HG02623 (cell line): ENCODE data around the gene YIF1B.
"Not testable (repeated sequence)": the region's sequence is repeated elsewhere in the genome, so short reads cannot be mapped to it uniquely, and the experiment has no call there.

Experiments used
- ATAC-seq: cut with Tn5 transposase; IDR thresholded peaks from one replicate; pipeline ENCODE4 v1.9.1; 2021; ENCODE audit warnings: moderate library complexity; ENCODE audit not compliant: unreplicated experiment

Gene YIF1B, protein sequence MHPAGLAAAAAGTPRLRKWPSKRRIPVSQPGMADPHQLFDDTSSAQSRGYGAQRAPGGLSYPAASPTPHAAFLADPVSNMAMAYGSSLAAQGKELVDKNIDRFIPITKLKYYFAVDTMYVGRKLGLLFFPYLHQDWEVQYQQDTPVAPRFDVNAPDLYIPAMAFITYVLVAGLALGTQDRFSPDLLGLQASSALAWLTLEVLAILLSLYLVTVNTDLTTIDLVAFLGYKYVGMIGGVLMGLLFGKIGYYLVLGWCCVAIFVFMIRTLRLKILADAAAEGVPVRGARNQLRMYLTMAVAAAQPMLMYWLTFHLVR

DNA sequence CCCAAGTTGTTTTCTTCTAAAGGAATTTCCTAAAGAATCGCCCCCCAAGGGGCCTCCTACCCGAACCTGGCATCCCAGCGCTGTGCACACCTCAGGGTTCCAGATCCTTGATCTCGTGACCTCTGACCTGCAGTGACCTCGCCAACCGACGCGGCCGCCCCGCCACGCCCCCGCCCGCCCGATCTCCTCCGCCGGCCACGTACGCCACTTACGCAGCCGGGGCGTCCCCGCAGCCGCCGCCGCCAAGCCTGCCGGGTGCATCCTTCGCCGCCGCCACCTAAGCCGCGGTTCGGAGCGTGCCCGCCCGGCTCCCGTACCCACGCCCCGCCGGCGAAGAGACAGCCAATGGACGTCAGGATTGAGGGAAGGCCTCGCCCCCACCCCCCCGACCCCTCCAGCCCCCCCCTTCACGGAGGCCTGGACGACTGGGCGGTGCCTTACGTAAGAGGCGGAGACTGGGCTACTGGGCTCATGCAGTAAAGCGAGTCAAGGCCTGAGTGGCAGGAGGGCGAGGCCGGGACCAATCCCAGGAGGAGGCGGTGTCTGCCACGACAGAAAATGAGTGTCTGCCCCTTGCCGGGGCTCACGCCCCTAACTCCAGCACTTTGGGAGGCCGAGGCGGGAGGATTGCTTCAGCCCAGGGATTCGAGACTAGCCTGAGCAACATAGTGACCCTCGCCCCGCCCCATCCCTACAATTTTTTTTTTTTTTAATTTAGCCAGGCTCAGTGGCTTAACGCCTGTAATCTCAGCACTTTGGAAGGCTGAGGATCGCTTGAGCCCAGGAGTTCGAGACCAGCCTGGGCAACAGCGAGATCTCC, at the start of gene YIF1B:
Gene YIF1B (minus strand): TSS at position 291 of the 820 bp plus-strand sequence. CDS start 30 bp downstream, at position 261.
- peak; percentile 85 for ATAC-seq

DNA sequence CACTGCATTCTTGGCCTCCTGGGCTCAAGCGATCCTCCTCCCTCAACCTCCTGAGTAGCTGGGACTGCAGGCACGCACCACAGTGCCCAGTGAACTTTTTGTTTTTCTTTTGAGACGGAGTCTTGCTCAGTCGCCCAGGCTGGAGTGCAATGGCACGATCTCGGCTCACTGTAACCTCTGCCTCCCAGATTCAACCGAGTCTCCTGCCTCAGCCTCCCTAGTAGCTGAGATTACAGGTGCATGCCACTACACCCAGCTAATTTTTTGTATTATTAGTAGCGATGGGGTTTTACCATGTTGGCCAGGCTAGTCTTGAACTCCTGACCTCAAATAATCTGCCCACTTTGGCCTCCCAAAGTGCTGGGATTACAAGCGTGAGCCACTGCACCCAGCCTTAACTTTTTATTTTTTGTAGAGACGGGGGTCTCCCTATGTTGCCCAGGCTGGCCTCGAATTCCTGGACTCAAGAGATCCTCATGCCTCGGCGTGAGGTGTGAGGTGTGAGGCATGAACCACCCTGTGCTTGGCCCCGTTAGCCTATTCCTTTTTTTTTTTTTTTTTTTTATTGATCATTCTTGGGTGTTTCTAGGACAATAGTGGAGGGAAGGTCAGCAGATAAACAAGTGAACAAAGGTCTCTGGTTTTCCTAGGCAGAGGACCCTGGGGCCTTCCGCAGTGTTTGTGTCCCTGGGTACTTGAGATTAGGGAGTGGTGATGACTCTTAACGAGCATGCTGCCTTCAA, 47.4 kb upstream of the YIF1B start:
- ATAC-seq: not testable (repeated sequence)

DNA sequence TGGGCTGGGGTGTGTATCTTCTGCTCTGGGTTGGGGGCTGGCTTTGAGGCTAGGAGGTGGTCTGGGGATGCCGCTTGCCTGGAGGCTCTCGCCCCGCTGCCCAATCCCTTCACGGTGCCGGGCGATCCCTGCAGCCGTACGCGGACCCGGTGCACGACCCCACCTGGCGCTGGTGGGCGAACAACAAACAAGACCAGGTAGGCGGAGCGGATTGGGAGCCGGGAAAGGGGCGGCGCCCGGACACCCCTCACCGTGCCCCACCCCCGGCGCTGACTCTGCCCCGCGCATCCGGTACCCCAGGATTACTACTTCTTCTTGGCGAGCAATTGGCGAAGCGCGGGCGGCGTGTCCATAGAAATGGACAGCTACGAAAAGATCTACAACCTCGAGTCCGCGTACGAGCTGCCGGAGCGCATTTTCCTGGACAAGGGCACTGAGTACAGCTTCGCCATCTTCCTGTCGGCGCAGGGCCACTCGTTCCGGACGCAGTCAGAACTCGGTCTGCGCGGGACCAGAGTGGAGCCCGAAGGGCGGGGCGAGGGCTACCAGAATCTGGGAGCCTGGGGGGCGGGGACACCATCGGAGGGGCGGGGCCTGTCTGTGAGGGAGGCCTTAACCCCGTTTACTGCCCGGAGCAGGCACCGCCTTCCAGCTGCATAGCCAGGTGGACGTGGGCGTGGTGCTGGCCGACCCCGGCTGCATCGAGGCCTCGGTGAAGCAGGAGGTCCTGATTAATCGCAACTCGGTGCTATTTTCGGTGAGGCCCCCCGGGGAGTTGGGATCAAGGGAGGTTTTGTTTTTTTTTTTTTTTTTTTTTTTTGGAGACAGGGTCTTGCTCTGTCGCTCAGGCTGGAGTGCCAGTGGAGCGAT, 46.6 kb upstream of the YIF1B start:
- ATAC-seq: no peak

DNA sequence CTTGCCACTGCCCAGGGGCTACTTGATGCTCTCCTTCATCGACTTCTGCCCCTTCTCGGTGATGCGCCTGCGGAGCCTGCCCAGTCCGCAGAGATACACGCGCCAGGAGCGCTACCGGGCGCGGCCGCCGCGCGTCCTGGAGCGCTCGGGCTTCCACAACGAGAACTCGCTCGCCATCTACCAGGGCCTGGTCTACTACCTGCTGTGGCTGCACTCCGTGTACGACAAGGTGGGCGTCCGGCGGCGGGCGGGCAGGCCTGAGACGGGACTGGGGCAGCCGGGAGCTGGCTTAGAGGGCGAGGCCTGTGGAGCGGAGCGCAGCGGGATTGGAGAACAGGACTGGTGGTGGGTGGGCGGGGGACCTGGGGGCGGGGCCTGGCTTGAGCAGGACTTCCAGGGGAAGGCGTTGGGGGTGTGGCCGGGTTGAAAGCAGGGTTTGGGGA, 45.9 kb upstream of the YIF1B start:
- no peak for ATAC-seq

DNA sequence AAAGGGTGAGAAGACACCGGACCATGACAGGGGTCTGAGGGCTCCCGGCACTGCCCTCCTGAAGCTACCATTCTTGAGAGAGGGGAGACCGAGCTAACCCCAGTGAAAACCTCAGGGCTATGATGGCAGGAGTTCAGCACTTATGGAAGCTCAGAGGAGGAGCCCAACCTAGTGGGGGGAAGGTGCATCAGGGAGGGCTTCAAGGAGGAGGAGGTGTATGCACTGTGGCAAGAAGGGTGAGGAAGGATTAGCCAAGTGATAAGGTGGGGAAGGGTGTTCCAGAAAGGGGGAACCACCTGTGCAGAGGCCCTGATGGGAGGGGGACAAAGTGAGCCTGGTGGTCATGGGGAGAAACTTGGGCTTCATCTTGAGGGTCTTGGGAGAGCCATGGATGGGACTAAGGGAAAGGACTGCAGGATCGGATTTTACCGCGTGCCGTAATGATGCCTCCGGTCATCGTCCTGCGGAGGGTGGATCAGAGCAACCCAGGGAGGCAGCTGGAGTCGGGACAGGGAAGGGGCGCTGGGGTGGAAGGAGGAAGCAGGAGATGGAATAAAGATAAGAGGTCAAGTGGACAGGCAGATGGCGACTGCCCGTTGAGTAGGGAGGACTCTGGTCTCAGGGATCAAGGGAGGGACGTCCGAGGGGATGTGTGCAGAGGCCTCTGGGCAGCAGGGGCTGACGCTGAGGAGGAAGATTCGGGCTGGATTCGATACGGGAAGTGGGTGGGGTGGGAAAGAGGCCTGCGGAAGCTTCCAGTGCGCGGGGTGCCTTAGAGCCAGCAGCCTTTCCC, 45.3 kb upstream of the YIF1B start:
- no peak for ATAC-seq

DNA sequence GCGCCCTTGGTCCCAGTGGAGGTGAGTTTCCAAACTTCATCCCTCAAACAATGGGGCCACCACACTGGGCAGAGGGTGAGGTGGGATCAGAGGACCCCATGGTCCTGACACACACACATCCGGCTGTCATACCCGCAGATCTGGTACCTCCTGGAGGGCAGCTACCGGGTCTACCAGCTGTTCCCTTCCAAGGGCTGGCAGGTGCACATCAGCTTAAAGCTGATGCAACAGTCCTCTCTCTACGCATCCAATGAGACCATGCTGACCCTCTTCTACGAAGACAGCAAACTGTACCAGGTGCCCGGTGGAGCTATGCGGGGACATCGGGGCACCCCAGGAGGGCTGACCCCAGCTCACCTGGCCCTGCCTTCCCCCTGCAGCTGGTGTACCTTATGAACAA, 44.6 kb upstream of the YIF1B start:
- ATAC-seq: no peak

DNA sequence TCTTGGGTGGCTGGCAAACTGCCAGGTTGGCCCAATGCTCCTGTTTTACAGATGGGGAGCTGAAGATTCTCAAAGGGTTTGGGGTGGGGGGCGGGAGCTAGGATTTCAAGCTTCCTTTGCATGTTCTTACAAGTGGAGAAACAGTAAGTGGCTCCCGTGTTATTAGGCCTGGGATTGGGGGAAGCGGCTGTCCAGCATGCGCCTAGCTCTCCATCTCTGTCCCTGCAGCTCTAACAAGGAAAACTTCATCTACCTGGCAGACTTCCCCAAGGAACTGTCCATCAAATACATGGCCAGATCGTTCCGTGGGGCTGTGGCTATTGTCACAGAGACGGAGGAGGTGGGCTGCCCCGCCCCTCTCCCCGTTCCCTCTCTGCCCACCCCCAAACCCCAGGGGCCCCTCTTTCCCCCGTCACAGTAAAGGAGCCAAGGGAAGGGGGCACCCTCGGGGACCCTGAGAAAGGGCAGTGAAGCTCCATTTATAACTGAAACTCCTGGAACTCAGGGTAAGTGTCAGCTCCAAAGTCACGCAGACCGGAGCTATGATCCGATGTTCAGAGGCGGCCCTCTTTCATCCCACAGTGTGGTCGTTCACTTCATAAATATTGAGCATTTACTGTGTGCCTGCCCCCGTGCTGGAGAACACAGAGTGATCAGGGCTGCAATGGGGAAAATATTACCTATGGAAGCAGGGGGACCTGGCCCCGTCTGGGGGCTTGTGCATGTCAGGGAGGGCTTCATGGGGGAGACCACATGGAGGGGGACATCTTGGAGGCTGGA, 43.7 kb upstream of the YIF1B start:
- ATAC-seq: no peak

DNA sequence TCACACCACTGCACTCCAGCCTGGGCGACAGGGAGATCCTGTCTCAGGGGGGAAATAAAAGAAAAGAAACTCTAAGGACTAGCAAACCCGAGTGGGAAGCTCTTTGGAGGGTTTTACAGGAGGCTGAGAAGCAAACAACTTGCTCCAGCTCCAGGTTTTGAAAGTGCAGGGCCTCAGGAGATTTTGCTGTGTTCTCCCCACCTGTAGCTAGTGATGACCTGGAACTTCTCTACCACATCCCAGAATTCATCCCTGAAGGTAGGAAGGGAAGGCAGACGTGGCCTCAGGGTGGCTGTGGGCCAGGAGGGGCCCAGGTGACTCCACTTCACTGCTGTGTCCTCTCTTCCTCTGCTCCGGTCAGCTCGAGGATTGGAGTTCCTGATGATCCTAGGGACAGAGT, 42.3 kb upstream of the YIF1B start:
- ATAC-seq: no peak

DNA sequence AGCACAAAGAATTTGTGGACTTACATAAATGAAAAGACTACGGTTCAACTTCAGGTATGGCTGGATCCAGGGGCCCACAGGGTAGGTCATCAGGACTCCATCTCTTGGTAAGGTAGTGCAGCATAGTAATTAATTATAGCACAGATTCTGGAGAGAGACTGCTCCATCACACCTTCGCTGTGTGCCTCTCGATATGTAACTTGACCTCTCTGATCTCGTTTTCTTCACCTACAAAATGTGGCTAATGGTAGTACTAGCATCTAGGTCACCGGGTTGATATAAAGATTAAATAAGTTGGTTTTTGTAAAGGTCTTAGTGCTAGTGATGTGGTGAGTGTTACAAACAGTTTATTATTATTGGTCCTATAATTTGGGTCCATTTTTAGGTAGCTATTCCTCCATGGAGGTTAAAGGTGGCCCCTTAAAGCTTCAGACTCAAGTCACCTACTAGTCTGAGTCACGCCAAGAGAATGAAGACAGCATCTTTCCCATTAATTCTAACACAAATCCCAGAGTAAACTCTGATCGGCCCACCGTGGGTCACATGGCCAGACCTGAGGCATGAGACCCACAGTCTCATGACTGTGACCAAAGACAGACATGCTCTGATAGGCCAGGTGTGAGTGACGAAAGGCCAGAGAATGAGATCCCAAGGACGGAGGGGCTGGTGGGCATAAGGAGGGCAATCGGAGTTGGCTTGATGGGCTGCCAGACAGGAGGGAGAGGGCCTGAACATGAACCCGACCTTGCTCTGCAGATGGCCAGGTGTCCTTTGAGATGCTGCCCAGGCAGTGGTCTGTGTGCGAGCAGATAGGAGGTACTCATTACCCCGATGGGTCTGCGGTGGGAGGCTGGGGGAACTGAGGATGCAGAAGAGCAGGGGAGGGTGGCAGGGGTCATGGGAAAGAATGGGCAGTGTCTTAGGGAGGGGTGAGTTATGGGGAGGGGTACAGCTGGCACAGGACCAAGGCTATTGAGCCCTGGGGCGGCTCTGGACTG, 40.3 kb upstream of the YIF1B start:
- ATAC-seq: no peak

DNA sequence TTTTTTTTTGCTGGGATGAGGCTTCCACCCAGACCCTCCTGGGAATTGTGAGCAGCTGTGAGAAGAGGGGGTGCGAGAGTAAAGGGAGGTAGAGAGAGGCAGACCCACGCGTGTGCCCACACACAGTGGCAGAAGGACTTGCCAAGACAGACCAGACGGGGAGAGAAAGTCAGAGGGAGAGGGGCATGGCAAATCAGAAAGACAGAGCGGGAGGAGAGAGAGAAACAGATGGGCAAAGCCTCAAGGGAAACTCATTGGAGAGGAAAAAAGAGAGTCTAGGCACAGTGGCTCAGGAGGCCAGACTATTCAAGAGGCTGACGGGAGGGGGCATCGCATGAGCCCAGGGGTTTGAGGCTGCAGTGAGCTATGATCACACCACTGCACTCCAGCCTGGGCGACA, 36.9 kb upstream of the YIF1B start:
- ATAC-seq: no peak

DNA sequence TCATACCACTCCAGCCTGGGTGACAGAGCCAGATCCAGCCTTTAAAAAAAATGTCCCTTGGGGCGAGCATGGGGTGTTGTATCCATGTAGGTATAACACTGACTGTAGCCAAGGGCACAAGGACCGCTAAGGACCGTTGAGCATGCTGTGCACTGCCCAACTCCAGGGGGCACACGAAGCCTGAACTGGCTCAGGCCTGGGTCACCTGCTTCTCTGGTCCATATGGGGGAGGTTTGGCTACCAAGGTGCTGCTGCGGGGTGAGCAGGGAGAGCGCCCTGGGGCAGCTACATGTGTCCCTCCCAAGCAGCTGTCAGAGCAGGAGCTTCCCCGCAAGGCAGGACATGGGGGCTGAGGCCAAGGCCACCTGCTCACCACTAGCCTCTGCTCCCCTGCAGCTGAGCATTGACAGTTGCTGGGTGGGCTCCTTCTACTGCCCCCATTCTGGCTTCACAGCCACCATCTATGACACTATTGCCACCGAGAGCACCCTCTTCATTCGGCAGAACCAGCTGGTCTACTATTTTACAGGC, 36.2 kb upstream of the YIF1B start:
- no peak for ATAC-seq

DNA sequence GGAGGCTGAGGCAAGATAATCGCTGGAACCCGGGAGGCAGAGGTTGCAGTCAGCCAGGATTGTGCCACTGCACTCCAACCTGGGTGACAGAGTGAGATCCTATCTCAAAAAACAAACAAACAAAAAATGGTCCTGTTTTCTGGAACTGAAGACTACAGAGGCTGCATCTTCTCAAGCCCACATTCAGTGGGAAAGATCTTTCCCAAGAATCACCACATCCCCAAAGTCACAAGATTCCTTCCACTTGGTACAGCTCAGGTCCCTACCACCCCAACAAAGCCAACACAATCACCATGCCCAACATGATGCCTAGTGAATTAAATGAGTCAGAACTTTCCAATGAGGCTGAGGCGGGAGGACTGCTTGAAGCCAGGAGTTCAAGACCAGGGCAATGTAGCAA, 35.1 kb upstream of the YIF1B start:
- no peak for ATAC-seq

DNA sequence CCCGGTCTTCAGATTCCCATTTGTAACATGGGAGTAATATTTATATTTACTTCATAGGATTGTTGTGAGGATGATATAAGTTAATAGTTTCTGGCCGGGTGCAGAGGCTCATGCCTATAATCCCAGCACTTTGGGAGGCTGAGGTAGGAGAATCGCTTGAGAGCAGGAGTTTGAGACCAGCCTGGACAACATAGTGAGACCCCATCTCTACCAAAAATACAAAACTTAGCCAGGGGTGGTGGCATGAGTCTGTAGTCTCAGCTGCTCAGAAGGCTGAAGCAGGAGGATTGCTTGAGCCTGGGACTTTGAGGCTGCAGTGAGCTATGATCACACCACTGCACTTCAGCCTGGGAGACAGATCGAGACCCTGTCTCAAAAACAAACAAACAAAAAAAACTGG, 31.1 kb upstream of the YIF1B start:
- ATAC-seq: no peak

DNA sequence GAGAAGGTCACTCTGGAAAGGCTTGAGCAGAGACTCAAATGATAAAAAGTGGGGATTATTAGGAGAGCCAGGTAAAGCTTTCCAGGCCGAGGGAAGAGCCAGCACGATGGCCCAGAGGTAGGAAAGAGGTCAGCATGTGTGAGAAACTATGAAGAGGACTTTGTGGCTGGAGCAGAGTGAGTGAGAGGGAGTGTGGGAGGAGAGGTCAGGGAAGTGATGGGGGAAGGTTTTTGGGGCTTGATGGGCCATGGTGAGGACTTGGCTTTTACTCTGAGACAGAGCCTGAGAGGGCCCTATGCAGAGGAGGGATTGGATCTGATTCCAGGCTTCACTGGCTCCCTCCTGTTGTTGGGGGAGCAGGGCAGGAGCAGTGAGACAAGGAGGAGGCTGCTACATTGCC, 25.2 kb upstream of the YIF1B start:
- no peak for ATAC-seq

DNA sequence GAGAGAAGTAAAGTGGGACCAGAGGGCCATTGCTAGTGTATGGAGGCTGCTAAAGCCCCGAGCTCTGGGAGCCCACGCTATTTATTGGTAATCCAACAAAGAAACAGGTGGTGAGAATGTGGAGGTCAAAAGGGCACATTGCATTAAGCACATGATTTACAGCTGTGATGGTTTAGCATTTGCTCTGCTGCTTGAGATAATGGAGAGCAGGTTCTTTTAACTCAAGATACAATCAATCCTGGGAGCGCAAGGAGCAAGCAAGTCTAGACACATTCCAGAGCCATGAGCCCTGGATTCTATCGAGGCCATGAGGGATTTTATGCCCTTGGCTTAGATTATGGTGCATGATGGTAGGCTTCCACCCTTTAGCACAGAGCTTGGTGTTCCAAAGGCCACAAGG, 23.3 kb upstream of the YIF1B start:
- not testable (repeated sequence) for ATAC-seq

DNA sequence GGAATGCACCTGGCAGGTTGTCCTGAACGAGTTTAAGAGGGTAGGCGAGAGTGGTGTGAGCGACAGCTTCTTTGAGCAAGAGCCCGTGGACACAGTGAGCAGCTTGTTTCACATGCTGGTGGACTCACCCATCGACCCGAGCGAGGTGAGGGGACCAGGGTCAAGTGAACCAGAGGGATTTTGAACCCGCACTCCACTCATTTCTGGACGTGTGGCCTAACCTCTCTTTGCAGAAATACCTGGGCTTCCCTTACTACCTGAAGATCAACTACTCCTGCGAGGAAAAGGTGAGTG, 21.6 kb upstream of the YIF1B start:
- ATAC-seq: no peak

DNA sequence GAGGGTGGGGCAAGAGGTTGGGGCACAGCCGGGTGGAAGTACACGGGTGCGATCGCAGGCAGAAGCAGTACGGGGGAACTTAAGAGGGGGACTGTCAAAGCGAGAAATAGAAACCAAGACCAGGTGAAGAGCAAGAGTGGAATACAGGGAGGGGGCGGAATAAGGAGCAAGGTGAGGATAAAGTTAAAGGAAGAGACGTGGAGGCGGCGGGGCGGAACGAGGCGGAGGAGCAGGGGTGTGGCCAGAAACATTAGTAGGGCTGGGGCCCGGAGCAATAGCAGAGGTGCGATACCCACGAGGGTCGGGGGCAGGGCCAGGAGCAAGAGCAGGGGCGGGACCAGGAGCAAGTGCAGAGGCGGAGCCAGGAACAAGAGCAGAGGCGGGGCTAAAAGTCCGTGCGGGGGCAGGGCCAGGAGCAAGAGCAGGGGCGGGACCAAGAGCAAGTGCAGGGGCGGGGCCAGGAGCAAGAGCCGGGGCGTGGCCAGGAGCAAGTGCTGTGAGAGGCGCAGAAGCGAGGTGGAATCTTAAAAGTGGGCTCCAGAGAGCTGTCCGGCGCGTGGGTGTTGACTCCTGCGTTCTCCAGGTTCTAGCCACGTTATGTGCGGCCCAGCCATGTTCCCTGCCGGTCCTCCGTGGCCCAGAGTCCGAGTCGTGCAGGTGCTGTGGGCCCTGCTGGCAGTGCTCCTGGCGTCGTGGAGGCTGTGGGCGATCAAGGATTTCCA, 21.1 kb upstream of the YIF1B start:
- ATAC-seq: peak; percentile 45
